Measurements from ENCODE around the gene ELL3. TPM values are rescaled to one million over a fixed set of nuclear protein-coding genes. Genes with fewer than 3 reads are reported as not detected.
"Not testable (repeated sequence)": the region's sequence is repeated elsewhere in the genome, so short reads cannot be mapped to it uniquely, and the experiment has no call there.

The ELL3 gene
- total and polyA plus RNA-seq, 3 donors from 2014 or later = 16.9 to 66.3 (median 18.6) TPM

DNA sequence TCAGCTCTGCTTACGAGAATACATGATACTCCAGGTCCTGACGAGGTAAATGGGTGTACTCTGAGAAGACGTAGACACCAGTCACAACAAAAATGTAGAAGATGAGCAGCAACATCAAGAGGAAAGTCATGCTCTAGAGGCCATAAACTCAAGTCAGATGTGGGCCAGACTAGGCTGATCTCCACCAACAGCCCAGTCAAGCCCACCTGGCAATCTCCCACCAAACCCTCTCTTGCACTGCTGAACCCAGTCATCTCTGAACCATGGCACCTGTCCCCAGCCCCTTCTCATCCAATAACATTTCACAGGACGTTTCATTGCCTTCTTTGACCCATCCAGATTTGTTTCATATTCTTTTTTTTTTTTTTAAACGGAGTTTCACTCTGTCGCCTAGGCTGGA lies 41.4 kb downstream of the ELL3 start:
- Histone ChIP-seq H3K4me3 (no peak overlapping the region), H3K27ac (no peak overlapping the region), H3K27me3 (no peaks in the 10 kb centered on the region), H3K9me3 (no peaks in the 10 kb centered on the region), H3K36me3 (ENCODE audit: low read depth, missing control alignments) (no peaks in the 10 kb centered on the region), H3K4me1 (no peaks in the 10 kb centered on the region)
- DNase-seq = no peak
- WGBS, 2 donors = 87 to 94% methylated on average over 6 of the region's 6 CpGs
- TF ChIP-seq POLR2A (IDR thresholded peaks at IDR 0.05) = no peak
- TF ChIP-seq, protein P1, sequence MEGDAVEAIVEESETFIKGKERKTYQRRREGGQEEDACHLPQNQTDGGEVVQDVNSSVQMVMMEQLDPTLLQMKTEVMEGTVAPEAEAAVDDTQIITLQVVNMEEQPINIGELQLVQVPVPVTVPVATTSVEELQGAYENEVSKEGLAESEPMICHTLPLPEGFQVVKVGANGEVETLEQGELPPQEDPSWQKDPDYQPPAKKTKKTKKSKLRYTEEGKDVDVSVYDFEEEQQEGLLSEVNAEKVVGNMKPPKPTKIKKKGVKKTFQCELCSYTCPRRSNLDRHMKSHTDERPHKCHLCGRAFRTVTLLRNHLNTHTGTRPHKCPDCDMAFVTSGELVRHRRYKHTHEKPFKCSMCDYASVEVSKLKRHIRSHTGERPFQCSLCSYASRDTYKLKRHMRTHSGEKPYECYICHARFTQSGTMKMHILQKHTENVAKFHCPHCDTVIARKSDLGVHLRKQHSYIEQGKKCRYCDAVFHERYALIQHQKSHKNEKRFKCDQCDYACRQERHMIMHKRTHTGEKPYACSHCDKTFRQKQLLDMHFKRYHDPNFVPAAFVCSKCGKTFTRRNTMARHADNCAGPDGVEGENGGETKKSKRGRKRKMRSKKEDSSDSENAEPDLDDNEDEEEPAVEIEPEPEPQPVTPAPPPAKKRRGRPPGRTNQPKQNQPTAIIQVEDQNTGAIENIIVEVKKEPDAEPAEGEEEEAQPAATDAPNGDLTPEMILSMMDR (IDR thresholded peaks at IDR 0.05) = no peak
- intact Hi-C loops (cut with DNase I; ENCODE audit: low total_unique reads) = no loop called here

DNA sequence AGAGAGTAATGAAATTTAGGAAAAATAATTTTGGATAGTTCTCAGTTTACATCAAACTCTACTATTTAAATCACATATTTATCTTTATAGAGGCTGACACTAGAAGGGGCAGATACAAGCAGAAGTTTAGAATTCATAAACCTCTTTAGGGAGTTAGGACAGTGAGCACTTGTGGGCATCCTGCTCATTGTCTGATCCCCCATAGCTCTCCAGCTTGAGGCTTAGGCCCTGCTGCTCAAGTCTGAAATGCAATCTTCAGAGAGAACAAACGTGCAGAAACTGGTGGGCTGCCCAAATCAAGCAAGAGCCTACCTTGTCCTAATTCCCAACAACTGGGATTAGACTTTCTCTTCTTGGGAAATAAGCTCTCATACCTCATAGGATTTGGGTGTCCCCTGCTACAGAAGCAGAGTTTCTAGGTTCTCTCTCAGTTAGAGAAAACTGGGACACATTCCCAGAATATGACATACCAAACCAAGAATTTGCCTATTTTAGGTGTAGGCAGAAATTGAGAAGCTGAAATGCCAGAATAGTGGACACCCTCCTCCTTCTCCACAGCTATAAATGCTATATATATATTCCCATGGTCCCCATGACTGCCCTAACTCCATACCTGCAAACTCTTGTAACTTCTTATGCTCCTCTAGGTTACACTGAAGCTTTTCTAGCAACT lies 48.6 kb downstream of the ELL3 start:
- H3K27me3 ChIP-seq; H3K4me3 ChIP-seq; H3K27ac ChIP-seq; intact Hi-C loops (cut with DNase I; ENCODE audit: low total_unique reads); H3K9me3 ChIP-seq; H3K36me3 ChIP-seq (ENCODE audit: low read depth, missing control alignments); DNase-seq; H3K4me1 ChIP-seq: not testable (repeated sequence)
- WGBS, 2 donors = 58 to 64% methylated on average over 1 of the region's 1 CpG

DNA sequence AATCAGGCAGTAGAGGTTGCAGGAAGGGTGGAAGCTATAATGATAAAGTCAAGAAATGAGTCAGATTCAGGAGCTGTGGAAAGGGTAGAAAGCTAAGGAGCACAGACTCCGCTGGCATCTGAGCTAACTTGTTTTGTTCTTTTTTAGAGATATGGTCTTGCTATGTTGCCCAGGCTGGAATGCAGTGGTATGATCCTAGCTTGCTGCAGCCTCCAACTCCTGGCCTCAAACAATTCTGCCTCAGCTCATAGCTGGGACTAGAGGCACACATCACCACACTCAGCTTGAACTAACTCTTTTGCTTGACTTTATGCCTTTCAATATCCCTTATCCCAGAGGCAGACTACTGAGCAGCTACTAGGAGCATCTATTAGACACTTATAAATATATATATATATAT lies 50.5 kb downstream of the ELL3 start:
- WGBS, 2 donors = 91 to 100% methylated on average over 1 of the region's 1 CpG
- H3K27me3 ChIP-seq = not testable (repeated sequence)

DNA sequence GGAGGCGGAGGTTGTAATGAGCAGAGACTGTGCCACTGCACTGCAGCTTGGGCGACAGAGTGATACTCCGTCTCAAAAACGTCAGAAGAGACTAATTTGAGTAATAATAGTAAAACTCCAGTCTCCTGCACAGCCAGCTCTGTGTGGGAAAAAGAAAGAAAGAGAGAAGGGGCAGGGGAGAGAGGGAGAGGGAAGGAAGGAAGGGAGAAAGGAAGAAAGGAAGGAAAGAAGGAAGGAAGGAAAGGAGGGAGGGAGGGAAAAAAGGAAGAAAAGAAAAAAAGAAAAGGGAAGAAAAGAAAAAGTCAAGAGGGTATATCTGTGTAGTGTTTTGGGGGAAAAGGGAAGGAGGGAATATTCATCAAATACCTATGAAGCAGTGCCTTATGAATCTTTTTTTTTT lies 53.6 kb downstream of the ELL3 start:
- H3K4me1 ChIP-seq = no peaks in the 10 kb centered on the region
- DNase-seq = no peak
- no peak overlapping the region for H3K4me3 ChIP-seq
- H3K9me3 ChIP-seq = no peaks in the 10 kb centered on the region
- TF ChIP-seq, protein P1 (IDR thresholded peaks at IDR 0.05) = no peak
- no peak for TF ChIP-seq POLR2A (IDR thresholded peaks at IDR 0.05)
- intact Hi-C loops (cut with DNase I; ENCODE audit: low total_unique reads) = no loop called here
- no peak overlapping the region for H3K27ac ChIP-seq
- 66 to 82% methylated on average over 4 of the region's 4 CpGs for WGBS, 2 donors
- no peaks in the 10 kb centered on the region for H3K36me3 ChIP-seq (ENCODE audit: low read depth, missing control alignments)
- H3K27me3 ChIP-seq = no peaks in the 10 kb centered on the region

More for the DNA sequence above, 50.5 kb downstream of the ELL3 start:
- DNase-seq; H3K9me3 ChIP-seq; H3K36me3 ChIP-seq (ENCODE audit: low read depth, missing control alignments); H3K27ac ChIP-seq; H3K4me1 ChIP-seq; intact Hi-C loops (cut with DNase I; ENCODE audit: low total_unique reads); H3K4me3 ChIP-seq: not testable (repeated sequence)

MicroRNAs within 50 kb of the gene (microRNA counts, 767-probe panel; counts per million panel counts)
- microRNA hsa-miR-1282 = 0 to 152 counts per million in 2 donors

Small RNAs within 50 kb of the gene (microRNA-seq; reads per million reads assigned to microRNA genes)
- 0 to 0.69 reads per million in 2 donors for gene MIR1282 (ENCODE audit: borderline number of aligned reads in 2 of 2, borderline replicate concordance in 1 of 2)

Small RNAs within 50 kb of the gene (small RNA-seq; reads per million reads assigned to genes)
- 0 reads per million in 2 donors for gene MIR1282
- 0 reads per million in 2 donors for gene RNU6-354P

Other genes with a start within 250 kb of the ELL3 start
- gene PPIP5K1, start 186.8 kb downstream of the ELL3 start, total RNA-seq = 100 to 1,000 TPM; 138 to 165 TPM
- gene PPIP5K1, start 186.8 kb downstream of the ELL3 start, polyA plus RNA-seq (ENCODE audit: insufficient read depth, low read depth, low replicate concordance) = 44.9 TPM
- under 1 TPM in 1 of 2 donors, not detected in 1; 0.56 TPM for gene CKMT1B, start 182.9 kb downstream of the ELL3 start, total RNA-seq
- 0.57 TPM for gene CKMT1B, start 182.9 kb downstream of the ELL3 start, polyA plus RNA-seq (ENCODE audit: insufficient read depth, low read depth, low replicate concordance)
- gene STRC, start 158.2 kb downstream of the ELL3 start, total RNA-seq = 10 to 100 TPM; 10.1 to 20.1 TPM
- 10.6 TPM for gene STRC, start 158.2 kb downstream of the ELL3 start, polyA plus RNA-seq (ENCODE audit: insufficient read depth, low read depth, low replicate concordance)
- gene CATSPER2, start 128.1 kb downstream of the ELL3 start, total RNA-seq = 10 to 100 TPM; 29.7 to 49.6 TPM
- 59.0 TPM for gene CATSPER2, start 128.1 kb downstream of the ELL3 start, polyA plus RNA-seq (ENCODE audit: insufficient read depth, low read depth, low replicate concordance)
- gene CKMT1A, start 83.1 kb downstream of the ELL3 start, total RNA-seq = 1 to 10 TPM in 1 of 2 donors, under 1 TPM in 1; 0.68 to 1.2 TPM
- gene CKMT1A, start 83.1 kb downstream of the ELL3 start, polyA plus RNA-seq (ENCODE audit: insufficient read depth, low read depth, low replicate concordance) = 1.4 TPM
- gene PDIA3, start 30.5 kb downstream of the ELL3 start, total RNA-seq = 100 to 1,000 TPM; 113 to 120 TPM
- gene PDIA3, start 30.5 kb downstream of the ELL3 start, polyA plus RNA-seq (ENCODE audit: insufficient read depth, low read depth, low replicate concordance) = 373 TPM
- gene SERF2, start 15.4 kb upstream of the ELL3 start, total RNA-seq = 100 to 1,000 TPM; 823 to 834 TPM
- 745 TPM for gene SERF2, start 15.4 kb upstream of the ELL3 start, polyA plus RNA-seq (ENCODE audit: insufficient read depth, low read depth, low replicate concordance)
- 10 to 100 TPM in 1 of 2 donors, 1 to 10 TPM in 1; 7.0 to 11.7 TPM for gene SERINC4, start 23.3 kb upstream of the ELL3 start, total RNA-seq
- 11.7 TPM for gene SERINC4, start 23.3 kb upstream of the ELL3 start, polyA plus RNA-seq (ENCODE audit: insufficient read depth, low read depth, low replicate concordance)
- 10 to 100 TPM; 15.4 to 35.7 TPM for gene HYPK, start 23.6 kb upstream of the ELL3 start, total RNA-seq
- 9.6 TPM for gene HYPK, start 23.6 kb upstream of the ELL3 start, polyA plus RNA-seq (ENCODE audit: insufficient read depth, low read depth, low replicate concordance)
- 10 to 100 TPM; 22.5 to 28.6 TPM for gene MFAP1, start 47.7 kb upstream of the ELL3 start, total RNA-seq
- 29.2 TPM for gene MFAP1, start 47.7 kb upstream of the ELL3 start, polyA plus RNA-seq (ENCODE audit: insufficient read depth, low read depth, low replicate concordance)
- gene WDR76, start 50.0 kb upstream of the ELL3 start, total RNA-seq = 10 to 100 TPM in 1 of 2 donors, 1 to 10 TPM in 1; 7.9 to 16.9 TPM
- gene WDR76, start 50.0 kb upstream of the ELL3 start, polyA plus RNA-seq (ENCODE audit: insufficient read depth, low read depth, low replicate concordance) = 9.5 TPM